HG03108 (cell line): ENCODE results near the gene REELD1.

Source experiments
- ATAC-seq: cut with Tn5 transposase; IDR thresholded peaks from one replicate; pipeline ENCODE4 v1.9.1; 2021; ENCODE audit warnings: moderate library complexity; ENCODE audit not compliant: unreplicated experiment

The REELD1 gene

GRCh38 chr4:146224326-146224966 lies 10.1 kb downstream of the REELD1 start:
- ATAC-seq = no peak

DNA sequence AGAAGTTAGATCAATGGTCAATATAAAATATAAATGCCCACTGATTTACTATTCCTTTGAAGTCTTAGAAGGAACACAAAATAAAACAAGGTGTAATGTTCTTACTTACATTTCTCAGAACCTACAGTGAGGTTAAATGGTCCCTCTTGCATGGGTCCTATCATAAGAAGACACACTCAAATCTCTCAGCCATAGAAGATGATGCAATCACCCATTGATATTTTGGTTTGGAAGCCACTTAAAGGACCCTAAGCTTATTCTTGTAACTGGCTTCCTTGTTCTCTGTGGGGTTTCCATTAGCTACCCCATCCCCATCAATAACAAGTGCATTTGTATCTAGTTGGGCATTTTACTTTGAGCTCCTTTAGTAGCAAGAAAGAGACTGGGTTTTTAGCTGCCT lies 15.1 kb downstream of the REELD1 start:
- ATAC-seq = no peak

DNA sequence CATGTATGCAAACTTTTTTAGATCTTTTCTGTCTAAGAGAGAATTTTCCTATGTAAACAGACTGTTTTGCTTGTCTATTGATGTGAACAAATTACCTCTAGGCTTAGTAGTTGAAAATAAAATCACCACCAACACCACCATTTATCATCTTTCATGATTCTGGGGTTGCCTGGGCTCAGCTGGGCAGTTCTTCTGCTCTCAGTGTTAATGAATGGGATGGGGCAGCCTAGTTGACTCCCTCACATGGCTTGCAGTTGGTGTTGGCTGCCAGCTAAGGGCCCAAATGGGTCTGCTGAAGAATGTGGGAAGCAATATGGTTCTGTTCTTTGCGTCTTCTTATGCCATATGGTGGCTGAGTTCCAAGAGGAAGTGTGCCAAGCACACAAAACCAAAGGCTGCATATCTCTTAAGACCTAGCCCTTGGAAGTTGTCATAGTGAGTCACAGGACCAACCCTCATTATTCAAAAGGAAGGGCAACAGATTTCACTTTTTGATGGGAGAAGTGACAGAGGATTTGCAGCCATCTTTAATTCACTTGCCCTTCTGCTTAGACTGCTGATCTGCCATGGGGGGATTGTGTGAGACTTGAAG lies 17.9 kb downstream of the REELD1 start:
- no peak for ATAC-seq

DNA sequence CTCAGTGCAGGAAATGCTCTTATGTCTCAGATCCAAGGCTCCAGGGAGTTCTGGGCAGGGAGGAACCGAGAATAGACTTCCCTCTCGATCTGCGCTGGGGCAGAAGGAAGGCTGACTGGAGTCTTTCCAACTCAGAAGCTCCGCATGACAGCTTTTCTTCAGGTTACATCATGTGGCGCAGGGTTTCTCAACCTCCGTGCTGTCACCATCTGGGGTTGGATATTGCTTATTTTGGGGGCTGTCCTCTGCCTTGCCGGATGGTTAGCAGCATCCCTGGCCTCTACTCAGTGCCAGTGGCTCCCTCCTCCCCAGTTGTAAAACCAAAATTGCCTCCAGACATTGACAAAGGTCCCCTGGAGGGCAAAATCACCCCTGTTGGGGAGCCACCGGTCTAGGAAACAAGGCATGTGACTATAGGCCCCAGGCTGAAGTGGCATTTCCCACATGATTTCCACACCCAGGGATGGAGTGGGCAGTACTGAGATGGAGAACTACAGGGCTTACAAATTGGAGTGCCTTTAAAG lies 21.4 kb downstream of the REELD1 start:
- no peak for ATAC-seq

DNA sequence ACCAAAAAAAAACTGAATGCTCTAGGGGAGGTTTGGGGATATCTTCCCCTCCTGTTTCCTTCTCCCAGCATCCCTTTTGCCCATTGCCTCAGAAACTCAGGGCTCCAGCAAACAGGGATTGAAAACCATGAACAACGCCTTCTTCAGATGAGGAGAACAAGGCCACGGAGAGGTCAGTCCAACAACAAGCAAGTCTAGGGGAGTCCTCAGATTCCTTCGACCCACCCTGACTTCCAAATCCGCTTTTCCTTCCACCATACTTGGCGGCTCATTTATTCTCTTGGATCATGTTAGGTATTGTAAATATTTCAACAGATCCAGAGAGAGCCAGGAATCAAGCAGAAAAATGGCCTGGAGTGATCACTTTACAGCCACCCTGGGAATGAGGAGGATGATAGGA lies 21.9 kb downstream of the REELD1 start:
- ATAC-seq = no peak

- no peak for ATAC-seq
Measured at GRCh38 chr4:146237092-146237491, 22.8 kb downstream of the REELD1 start.

GRCh38 chr4:146238107-146238506 lies 23.8 kb downstream of the REELD1 start:
- no peak for ATAC-seq

GRCh38 chr4:146243141-146243882 lies 29.0 kb downstream of the REELD1 start:
- peak; percentile 59 for ATAC-seq

DNA sequence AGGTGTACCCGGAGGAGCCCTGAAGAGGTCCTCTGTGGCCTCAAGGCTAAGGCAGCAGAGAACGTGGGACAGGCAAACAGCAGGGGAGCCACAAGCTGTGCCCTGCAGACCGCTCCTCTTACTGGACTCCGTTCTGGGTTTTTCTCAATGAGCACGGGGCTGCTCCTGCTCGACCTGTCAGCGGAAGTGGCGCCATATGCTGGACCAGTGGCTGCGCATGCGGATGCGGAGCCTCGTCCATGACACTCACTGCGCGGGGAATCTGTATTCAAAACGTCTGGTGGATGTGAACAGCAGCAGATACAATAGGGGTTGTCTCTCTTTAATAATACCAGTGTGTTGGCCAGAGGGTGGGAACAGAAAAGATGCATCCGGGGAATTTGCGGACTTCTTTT lies 29.5 kb downstream of the REELD1 start:
- no peak for ATAC-seq

DNA sequence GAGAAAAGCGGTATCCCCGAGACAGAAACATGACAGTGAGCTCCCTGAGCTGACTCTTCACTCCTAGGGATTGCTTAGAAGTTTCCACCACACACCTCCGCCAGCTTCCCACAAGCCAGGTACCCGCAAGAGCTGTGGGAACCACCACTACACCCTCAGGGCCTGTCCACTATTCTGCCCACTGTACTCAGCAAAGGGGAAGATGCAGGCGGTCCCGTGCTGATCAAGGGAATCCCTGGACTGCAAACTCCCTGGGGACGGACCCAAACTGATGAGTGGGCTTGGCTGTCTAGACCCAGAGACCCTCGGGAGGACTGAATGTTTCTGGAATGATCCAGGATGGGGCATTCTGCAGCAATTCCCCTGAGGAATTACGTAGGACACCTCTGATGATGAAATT lies 30.2 kb downstream of the REELD1 start:
- no peak for ATAC-seq

DNA sequence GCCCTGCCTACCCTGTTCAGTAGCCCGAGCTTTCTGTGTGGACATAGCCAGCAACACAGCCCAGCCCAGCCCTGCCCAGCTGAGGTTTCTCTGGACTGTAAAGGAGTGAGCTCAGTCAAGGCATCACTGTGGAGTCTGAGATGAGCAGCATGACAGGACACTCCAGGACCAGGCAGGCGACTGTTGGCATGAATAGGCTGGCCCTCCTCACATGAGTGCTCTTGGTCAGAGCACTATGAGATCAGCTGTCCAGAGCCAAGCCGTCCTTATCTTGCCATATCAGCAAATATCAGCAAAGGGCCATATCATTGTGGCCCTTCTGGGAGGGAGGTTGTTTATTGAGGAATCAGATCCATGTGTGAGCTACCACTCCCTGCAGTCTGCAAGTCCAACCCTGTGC lies 30.9 kb downstream of the REELD1 start:
- ATAC-seq = no peak

GRCh38 chr4:146245850-146246249 lies 31.5 kb downstream of the REELD1 start:
- no peak for ATAC-seq

GRCh38 chr4:146246381-146246780 lies 32.0 kb downstream of the REELD1 start:
- ATAC-seq = no peak

- ATAC-seq = no peak
Measured at GRCh38 chr4:146247356-146247755, 33.0 kb downstream of the REELD1 start.

- no peak for ATAC-seq
Measured at GRCh38 chr4:146252969-146253611, 38.8 kb downstream of the REELD1 start.

- ATAC-seq = no peak
Measured at GRCh38 chr4:146255463-146255862, 41.1 kb downstream of the REELD1 start.

GRCh38 chr4:146255874-146256273 lies 41.5 kb downstream of the REELD1 start:
- no peak for ATAC-seq

DNA sequence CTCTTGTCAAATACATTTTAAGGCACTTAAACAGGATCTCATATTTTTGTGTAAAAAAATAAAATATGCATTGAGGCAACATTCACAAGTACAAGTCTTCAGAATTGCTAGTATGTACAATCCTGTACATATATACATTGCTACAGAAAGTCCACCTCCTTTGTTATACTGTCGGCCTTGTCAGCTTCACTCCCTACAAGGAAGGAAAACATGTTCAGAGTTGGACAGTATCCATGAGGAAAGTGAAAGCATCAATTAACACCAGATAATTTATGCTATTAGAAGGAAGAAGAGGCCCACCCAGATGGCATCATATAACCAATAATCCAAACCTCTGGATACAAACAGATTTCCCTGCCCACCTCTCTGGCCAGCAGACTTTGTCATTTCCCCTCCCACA lies 42.0 kb downstream of the REELD1 start:
- no peak for ATAC-seq

DNA sequence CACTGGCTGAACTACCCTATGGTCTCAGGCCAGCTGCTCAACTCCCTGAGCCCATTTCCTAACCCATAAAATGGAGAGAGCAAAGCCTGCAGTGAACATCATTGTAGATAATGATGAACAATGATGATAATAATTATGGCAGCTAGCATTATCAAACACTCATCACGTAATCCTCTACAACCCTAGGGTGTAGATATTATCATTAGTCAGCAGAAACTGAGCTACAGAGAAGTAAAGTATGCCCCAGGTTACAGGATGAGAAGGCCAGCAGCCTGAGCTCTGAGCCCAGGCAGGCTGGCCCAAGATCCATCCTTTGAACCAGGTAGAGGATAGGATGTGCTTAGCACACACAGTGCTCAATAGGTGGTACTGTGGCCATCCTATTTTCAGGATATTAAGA lies 43.2 kb downstream of the REELD1 start:
- ATAC-seq = no peak

DNA sequence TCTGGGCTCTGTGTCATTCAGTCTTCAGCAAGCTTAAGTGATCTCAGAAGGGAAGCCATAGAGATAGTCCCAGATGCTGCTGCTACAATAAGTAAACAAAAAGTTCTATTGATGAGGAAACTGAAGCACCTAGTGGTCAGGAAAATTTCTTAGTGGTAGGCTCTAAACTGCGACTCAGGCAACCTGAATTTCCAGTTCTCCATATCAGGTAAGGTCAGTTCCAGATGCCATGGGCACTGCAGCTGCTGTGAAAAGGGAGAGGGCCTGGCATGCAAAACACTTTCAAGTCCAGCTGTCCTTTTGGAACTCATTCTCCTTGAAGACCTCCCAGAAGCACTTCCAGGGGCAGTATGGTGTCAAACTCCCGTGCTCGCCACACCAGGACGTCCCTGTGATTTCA lies 46.2 kb downstream of the REELD1 start:
- ATAC-seq = no peak

DNA sequence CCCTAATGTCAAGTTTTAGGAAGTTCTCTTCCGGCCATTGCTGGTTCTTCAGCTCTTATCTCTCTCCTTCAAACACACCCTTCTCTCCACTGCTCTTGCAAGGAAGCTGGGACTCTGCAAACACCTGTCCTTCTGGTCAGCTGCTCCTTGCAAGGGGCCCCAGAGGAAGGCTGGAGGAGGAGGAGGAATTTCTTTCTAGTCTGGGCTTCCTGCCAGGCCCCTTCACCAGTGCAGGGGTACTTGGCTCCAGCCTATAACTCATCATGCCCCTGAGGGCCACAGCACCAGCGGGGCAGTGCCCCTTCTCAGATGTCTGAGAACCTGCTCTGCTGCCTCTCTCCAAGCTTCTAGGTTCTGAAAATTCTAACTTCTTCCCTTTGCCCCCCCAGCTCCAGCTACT lies 46.7 kb downstream of the REELD1 start:
- ATAC-seq = no peak

DNA sequence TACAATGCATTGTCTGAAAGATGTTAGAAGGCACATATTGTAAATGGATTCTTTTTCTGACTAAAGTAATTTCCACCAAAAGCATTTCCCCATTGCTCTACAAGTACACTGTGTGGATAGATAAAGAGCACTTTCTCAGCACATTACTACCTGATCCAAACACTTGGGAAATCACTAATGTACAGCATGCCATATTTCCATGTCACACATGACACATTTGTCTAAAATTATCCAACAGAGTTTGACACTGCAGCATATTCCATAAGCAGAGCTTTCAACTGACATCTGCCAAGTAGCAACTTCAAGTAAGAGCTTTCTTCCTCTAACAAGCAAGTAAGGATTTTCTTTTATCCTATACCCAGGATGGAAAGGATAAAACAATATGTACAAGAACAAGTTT lies 49.5 kb downstream of the REELD1 start:
- ATAC-seq = no peak
